ENCODE results near the gene SP140L. TPM values are rescaled to one million over a fixed set of nuclear protein-coding genes. Genes with fewer than 3 reads are reported as not detected.
"Not testable (repeated sequence)": the region's sequence is repeated elsewhere in the genome, so short reads cannot be mapped to it uniquely, and the experiment has no call there.

SP140L gene
- polyA plus RNA-seq, 3 donors: 6.5 to 23.7 (median 8.5) TPM

- no peaks in the 10 kb centered on the region for H3K9me3 ChIP-seq (replicated peaks in 1 of 2; ENCODE audit: control insufficient read depth in 1 of 2, insufficient read depth in 1 of 2, low read length in 2 of 2)
- H3K27ac Mint-ChIP-seq: no peak overlapping the region
- no peaks in the 10 kb centered on the region for H3K27me3 ChIP-seq (ENCODE audit: control insufficient read depth in 2 of 2, insufficient read depth in 2 of 2, low read length in 2 of 2)
- H3K36me3 Mint-ChIP-seq: peaks cover 0 to 10% of the 10 kb centered on the region in 2 donors
- no peaks in the 10 kb centered on the region for H3K27me3 Mint-ChIP-seq (ENCODE audit: low read depth in 3 of 3)
- no peak overlapping the region for H3K4me2 ChIP-seq (replicated peaks; ENCODE audit: extremely low read depth, low read length, poor library complexity, severe bottlenecking)
- H2AFZ ChIP-seq (ENCODE audit: insufficient read depth, low read depth, low read length, poor library complexity, severe bottlenecking): no peak overlapping the region
- no peak for DNase-seq
- no peaks in the 10 kb centered on the region for H3K4me1 ChIP-seq (ENCODE audit: control insufficient read depth in 1 of 2, insufficient read depth in 2 of 2, low read length in 2 of 2)
- H3K4me3 ChIP-seq (replicated peaks in 1 of 3; ENCODE audit: low read depth in 2 of 3, low read length in 3 of 3): no peak overlapping the region
- H3K36me3 ChIP-seq (replicated peaks in 1 of 2; ENCODE audit: control insufficient read depth in 1 of 2, insufficient read depth in 2 of 2, low read length in 2 of 2): no peaks in the 10 kb centered on the region
- TF ChIP-seq, protein P1, sequence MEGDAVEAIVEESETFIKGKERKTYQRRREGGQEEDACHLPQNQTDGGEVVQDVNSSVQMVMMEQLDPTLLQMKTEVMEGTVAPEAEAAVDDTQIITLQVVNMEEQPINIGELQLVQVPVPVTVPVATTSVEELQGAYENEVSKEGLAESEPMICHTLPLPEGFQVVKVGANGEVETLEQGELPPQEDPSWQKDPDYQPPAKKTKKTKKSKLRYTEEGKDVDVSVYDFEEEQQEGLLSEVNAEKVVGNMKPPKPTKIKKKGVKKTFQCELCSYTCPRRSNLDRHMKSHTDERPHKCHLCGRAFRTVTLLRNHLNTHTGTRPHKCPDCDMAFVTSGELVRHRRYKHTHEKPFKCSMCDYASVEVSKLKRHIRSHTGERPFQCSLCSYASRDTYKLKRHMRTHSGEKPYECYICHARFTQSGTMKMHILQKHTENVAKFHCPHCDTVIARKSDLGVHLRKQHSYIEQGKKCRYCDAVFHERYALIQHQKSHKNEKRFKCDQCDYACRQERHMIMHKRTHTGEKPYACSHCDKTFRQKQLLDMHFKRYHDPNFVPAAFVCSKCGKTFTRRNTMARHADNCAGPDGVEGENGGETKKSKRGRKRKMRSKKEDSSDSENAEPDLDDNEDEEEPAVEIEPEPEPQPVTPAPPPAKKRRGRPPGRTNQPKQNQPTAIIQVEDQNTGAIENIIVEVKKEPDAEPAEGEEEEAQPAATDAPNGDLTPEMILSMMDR (IDR thresholded peaks at IDR 0.05): no peak
- no peaks in the 10 kb centered on the region for H3K79me2 ChIP-seq (ENCODE audit: insufficient read depth, low read length)
- H3K27ac ChIP-seq (ENCODE audit: low read depth in 1 of 2, low read length in 2 of 2): no peak overlapping the region
- H3K9me3 Mint-ChIP-seq: peaks cover 0 to 5% (median 3%) of the 10 kb centered on the region in 7 donors
- H3K9ac ChIP-seq (ENCODE audit: insufficient read depth, low read length, poor library complexity, severe bottlenecking): no peak overlapping the region
- H3K4me3 Mint-ChIP-seq: no peak overlapping the region
- intact Hi-C loops (cut with micrococcal nuclease): no loop called here
- WGBS (ENCODE audit: insufficient coverage): 100% methylated on average over 1 of the region's 3 CpGs
- no peaks in the 10 kb centered on the region for H3K4me1 Mint-ChIP-seq
- H4K20me1 ChIP-seq (ENCODE audit: insufficient read depth, low read length): no peaks in the 10 kb centered on the region
Measured at GRCh38 chr2:230286048-230286447, 40.9 kb upstream of the SP140L start.

GRCh38 chr2:230289311-230289710 lies 37.7 kb upstream of the SP140L start:
- H3K9me3 Mint-ChIP-seq; H2AFZ ChIP-seq (ENCODE audit: insufficient read depth, low read depth, low read length, poor library complexity, severe bottlenecking); H3K4me3 ChIP-seq (replicated peaks in 1 of 3; ENCODE audit: low read depth in 2 of 3, low read length in 3 of 3); H3K27me3 ChIP-seq (ENCODE audit: control insufficient read depth in 2 of 2, insufficient read depth in 2 of 2, low read length in 2 of 2); H3K27ac Mint-ChIP-seq; H3K79me2 ChIP-seq (ENCODE audit: insufficient read depth, low read length); H3K9me3 ChIP-seq (replicated peaks in 1 of 2; ENCODE audit: control insufficient read depth in 1 of 2, insufficient read depth in 1 of 2, low read length in 2 of 2); H3K4me1 Mint-ChIP-seq; H3K4me3 Mint-ChIP-seq; H3K4me1 ChIP-seq (ENCODE audit: control insufficient read depth in 1 of 2, insufficient read depth in 2 of 2, low read length in 2 of 2); H4K20me1 ChIP-seq (ENCODE audit: insufficient read depth, low read length); H3K9ac ChIP-seq (ENCODE audit: insufficient read depth, low read length, poor library complexity, severe bottlenecking); H3K27ac ChIP-seq (ENCODE audit: low read depth in 1 of 2, low read length in 2 of 2); H3K36me3 ChIP-seq (replicated peaks in 1 of 2; ENCODE audit: control insufficient read depth in 1 of 2, insufficient read depth in 2 of 2, low read length in 2 of 2); DNase-seq; H3K4me2 ChIP-seq (replicated peaks; ENCODE audit: extremely low read depth, low read length, poor library complexity, severe bottlenecking); H3K27me3 Mint-ChIP-seq (ENCODE audit: low read depth in 3 of 3); intact Hi-C loops (cut with micrococcal nuclease): not testable (repeated sequence)
- H3K36me3 Mint-ChIP-seq: peaks cover 2 to 23% of the 10 kb centered on the region in 2 donors
- 71% methylated on average over 1 of the region's 4 CpGs for WGBS (ENCODE audit: insufficient coverage)
